Keratinocyte (primary cell): Measurements from ENCODE around the gene FLNC. TPM values are rescaled to one million over a fixed set of nuclear protein-coding genes. Genes with fewer than 3 reads are reported as not detected.

Experiments
- DNase-seq: peaks from one replicate; pipeline ENCODE4 v3.0.0-alpha.2; 2011; ENCODE audit warnings: low read depth, missing footprints, low spot score
- FAIRE-seq: peaks from 2 replicates; lab custom pipeline; 2011; peaks lifted over from hg19 to GRCh38; lab: Jason Lieb, UNC
- H2AFZ ChIP-seq: 2 replicates; pipeline ENCODE4 v1.6.0; 2012; ENCODE audit warnings: low read length, control low read depth, inconsistent platforms; ENCODE audit not compliant: control insufficient read depth
- H3K27ac ChIP-seq: 2 replicates; pipeline ENCODE4 v1.5.1; 2011; ENCODE audit warnings: low read length; ENCODE audit not compliant: control insufficient read depth, insufficient read depth
- H3K27me3 ChIP-seq: 3 replicates; pipeline ENCODE4 v1.6.0; 2011; ENCODE audit warnings: low read length; ENCODE audit not compliant: control insufficient read depth, insufficient read depth; ENCODE audit errors: extremely low read depth
- H3K36me3 ChIP-seq, 2 experiments: 2 replicates in 1 of 2; 3 replicates in 1 of 2; pipeline ENCODE4 v1.5.1; 2011; ENCODE audit warnings: low read length in 2 of 2, mild to moderate bottlenecking in 1 of 2; ENCODE audit not compliant: control insufficient read depth in 2 of 2, insufficient read depth in 2 of 2; ENCODE audit errors: extremely low read depth in 1 of 2
- H3K4me1 ChIP-seq: 3 replicates; pipeline ENCODE4 v1.5.1; 2011; ENCODE audit warnings: low read length; ENCODE audit not compliant: control insufficient read depth, insufficient read depth; ENCODE audit errors: extremely low read depth
- H3K4me2 ChIP-seq: 3 replicates; pipeline ENCODE4 v1.6.0; 2011; ENCODE audit warnings: low read depth, low read length; ENCODE audit not compliant: control insufficient read depth, insufficient read depth; ENCODE audit errors: extremely low read depth
- H3K4me3 ChIP-seq, 3 experiments: fragments of 200-600 bp in 1 of 3; sonication (generic) in 1 of 3; 2 replicates in 2 of 3; 3 replicates in 1 of 3; pipeline ENCODE4 v1.5.1; 2011 to 2016; ENCODE audit warnings: low read length in 3 of 3, mild to moderate bottlenecking in 3 of 3, control low read depth in 2 of 3, inconsistent platforms in 1 of 3, low read depth in 1 of 3, mixed read lengths in 1 of 3, mixed run types in 1 of 3, moderate library complexity in 1 of 3; ENCODE audit not compliant: control insufficient read depth in 2 of 3, insufficient read depth in 2 of 3; ENCODE audit errors: extremely low read depth in 1 of 3
- H3K79me2 ChIP-seq: 2 replicates; pipeline ENCODE4 v1.6.0; 2012; ENCODE audit warnings: low read length; ENCODE audit not compliant: control insufficient read depth, insufficient read depth
- H3K9ac ChIP-seq: 3 replicates; pipeline ENCODE4 v1.6.0; 2011; ENCODE audit warnings: low read length; ENCODE audit not compliant: control insufficient read depth, insufficient read depth; ENCODE audit errors: extremely low read depth
- H3K9me1 ChIP-seq: 3 replicates; pipeline ENCODE4 v1.6.0; 2011; ENCODE audit warnings: low read length; ENCODE audit not compliant: control insufficient read depth, insufficient read depth; ENCODE audit errors: extremely low read depth
- H3K9me3 ChIP-seq: 2 replicates; pipeline ENCODE4 v1.5.1; 2012; ENCODE audit warnings: low read depth, low read length; ENCODE audit not compliant: control insufficient read depth
- H4K20me1 ChIP-seq: 3 replicates; pipeline ENCODE4 v1.6.0; 2011; ENCODE audit warnings: low read length; ENCODE audit not compliant: control insufficient read depth, insufficient read depth; ENCODE audit errors: extremely low read depth
- EZH2 ChIP-seq: IDR thresholded peaks from one replicate; pipeline ENCODE4 v1.6.1; 2012; ENCODE audit warnings: inconsistent platforms, mild to moderate bottlenecking, low read length, moderate library complexity
- dilution Hi-C: fragments of 300-500 bp; cut with MboI; formaldehyde crosslinking; loops from one replicate; pipeline ENCODE4 v1.7.0; 2020; ENCODE audit warnings: low sequenced_read_pairs; ENCODE audit not compliant: extremely low pct_ligation_motif_present
- polyA plus RNA-seq, 5 experiments: library from polyadenylated mRNA; depleted of rRNA in 3 of 5; stranded (reverse) in 3 of 5; stranded (forward) in 1 of 5; unstranded in 1 of 5; fragments of >200 nt; gene quantifications; 1 replicate in 1 of 5; 2 replicates in 3 of 5; 3 replicates in 1 of 5; pipeline versions ENCODE4 v1.2.1 to v1.2.3, GENCODE V29; 2011 to 2012; ENCODE audit warnings: missing spikeins in 2 of 5, low read depth in 1 of 5, low replicate concordance in 1 of 5
- TF ChIP-seq, protein P1 (sequence below), 3 experiments: IDR thresholded peaks in 1 of 3; conservative IDR thresholded peaks in 1 of 3; optimal IDR thresholded peaks in 1 of 3; 2 replicates in 2 of 3; 3 replicates in 1 of 3; pipeline versions ENCODE3 to v1.5.1; 2011; ENCODE audit warnings: low read length in 3 of 3, mild to moderate bottlenecking in 3 of 3, moderate library complexity in 2 of 3, control low read depth in 1 of 3, inconsistent platforms in 1 of 3; ENCODE audit not compliant: insufficient read depth in 2 of 3; ENCODE audit errors: extremely low read depth in 1 of 3

The FLNC gene
- polyA plus RNA-seq, 1 donor (not counting 4 experiments of a cell fraction or from before 2014, with no cell fraction given): 0.03 TPM

DNA sequence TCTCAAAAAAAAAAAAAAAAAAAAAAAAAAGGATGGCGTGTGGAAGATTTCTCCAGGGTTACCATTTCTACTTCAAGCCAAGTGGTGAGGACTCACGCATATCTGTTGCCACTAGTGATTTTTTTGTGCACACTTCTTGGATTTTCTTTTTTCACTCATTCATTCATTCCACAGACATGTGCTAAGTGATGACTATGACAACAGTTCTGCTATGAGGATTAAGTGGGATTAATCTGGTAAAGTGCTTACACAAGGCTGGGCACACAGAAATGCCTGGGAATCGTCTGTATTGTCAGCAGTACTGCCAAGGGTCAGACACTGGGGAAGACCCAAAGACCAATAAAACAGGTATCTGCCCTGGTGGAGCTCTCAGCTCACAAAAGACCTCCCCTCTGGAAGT is 48.4 kb upstream of the FLNC start:
- H3K4me2 ChIP-seq: no peak overlapping the region
- dilution Hi-C loops: no loop called here
- no peaks in the 10 kb centered on the region for H4K20me1 ChIP-seq
- no peak overlapping the region for H3K4me3 ChIP-seq
- no peaks in the 10 kb centered on the region for H3K27me3 ChIP-seq
- no peaks in the 10 kb centered on the region for H3K4me1 ChIP-seq
- no peaks in the 10 kb centered on the region for H3K9me3 ChIP-seq
- H2AFZ ChIP-seq: no peak overlapping the region
- no peak overlapping the region for H3K27ac ChIP-seq
- H3K9me1 ChIP-seq: no peaks in the 10 kb centered on the region
- DNase-seq (no peak), FAIRE-seq (no peak)
- TF ChIP-seq EZH2: no peak
- TF ChIP-seq, protein P1, sequence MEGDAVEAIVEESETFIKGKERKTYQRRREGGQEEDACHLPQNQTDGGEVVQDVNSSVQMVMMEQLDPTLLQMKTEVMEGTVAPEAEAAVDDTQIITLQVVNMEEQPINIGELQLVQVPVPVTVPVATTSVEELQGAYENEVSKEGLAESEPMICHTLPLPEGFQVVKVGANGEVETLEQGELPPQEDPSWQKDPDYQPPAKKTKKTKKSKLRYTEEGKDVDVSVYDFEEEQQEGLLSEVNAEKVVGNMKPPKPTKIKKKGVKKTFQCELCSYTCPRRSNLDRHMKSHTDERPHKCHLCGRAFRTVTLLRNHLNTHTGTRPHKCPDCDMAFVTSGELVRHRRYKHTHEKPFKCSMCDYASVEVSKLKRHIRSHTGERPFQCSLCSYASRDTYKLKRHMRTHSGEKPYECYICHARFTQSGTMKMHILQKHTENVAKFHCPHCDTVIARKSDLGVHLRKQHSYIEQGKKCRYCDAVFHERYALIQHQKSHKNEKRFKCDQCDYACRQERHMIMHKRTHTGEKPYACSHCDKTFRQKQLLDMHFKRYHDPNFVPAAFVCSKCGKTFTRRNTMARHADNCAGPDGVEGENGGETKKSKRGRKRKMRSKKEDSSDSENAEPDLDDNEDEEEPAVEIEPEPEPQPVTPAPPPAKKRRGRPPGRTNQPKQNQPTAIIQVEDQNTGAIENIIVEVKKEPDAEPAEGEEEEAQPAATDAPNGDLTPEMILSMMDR (optimal IDR thresholded peaks at IDR 0.05 in 1 of 3, IDR thresholded peaks at IDR 0.05 in 1 of 3, conservative IDR thresholded peaks at IDR 0.05 in 1 of 3; ENCODE audit: extremely low read depth in 1 of 3, insufficient read depth in 2 of 3, low read length in 3 of 3): no peak
- no peaks in the 10 kb centered on the region for H3K79me2 ChIP-seq
- H3K9ac ChIP-seq: no peak overlapping the region
- no peaks in the 10 kb centered on the region for H3K36me3 ChIP-seq

DNA sequence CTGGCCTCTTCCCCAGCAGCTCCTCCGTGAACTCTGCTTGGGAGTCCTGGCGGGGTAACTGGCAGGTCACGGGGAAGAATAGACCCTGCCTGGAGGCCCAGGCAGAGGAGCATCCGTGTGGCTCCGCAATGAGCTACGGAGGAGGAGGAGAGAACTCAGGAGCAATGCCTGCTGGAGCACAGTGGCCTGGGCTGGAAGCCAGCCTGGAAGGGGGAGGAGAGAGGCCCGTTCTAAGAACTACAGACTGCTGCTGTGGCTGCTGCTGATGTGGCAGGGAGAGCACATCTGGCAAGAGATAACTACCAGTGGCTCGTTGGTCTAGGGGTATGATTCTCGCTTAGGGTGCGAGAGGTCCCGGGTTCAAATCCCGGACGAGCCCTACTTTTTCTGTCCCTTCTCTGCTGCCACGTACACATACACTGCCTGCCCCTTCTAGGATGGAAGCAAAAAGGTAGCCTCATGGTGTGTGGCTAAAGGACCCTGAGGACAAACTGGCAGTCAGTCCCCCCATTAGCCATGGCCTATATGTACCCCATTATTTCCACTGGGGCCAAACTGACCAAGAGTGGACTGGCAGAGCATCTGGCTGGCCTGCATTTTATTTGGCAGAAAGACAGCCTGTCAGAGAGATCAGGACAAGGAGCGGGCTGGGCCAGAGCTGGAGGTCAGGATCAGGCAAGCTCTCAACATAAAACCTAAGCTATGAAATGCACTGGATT is 46.9 kb upstream of the FLNC start:
- TF ChIP-seq EZH2: no peak
- TF ChIP-seq, protein P1 (optimal IDR thresholded peaks at IDR 0.05 in 1 of 3, IDR thresholded peaks at IDR 0.05 in 1 of 3, conservative IDR thresholded peaks at IDR 0.05 in 1 of 3; ENCODE audit: extremely low read depth in 1 of 3, insufficient read depth in 2 of 3, low read length in 3 of 3): no peak
- Histone ChIP-seq H4K20me1 (no peaks in the 10 kb centered on the region), H3K27ac (no peak overlapping the region), H3K4me1 (no peaks in the 10 kb centered on the region), H2AFZ (no peak overlapping the region), H3K9ac (no peak overlapping the region), H3K79me2 (no peaks in the 10 kb centered on the region), H3K36me3 (no peaks in the 10 kb centered on the region), H3K9me1 (no peaks in the 10 kb centered on the region), H3K4me2 (no peak overlapping the region), H3K4me3 (no peak overlapping the region), H3K9me3 (no peaks in the 10 kb centered on the region), H3K27me3 (peaks cover under 1% of the 10 kb centered on the region)
- no peak for FAIRE-seq
- DNase-seq: peak; percentile 66
- dilution Hi-C loops: no loop called here
